ENCODE data around the gene NLRP1. TPM values are rescaled to one million over a fixed set of nuclear protein-coding genes. Genes with fewer than 3 reads are reported as not detected.

NLRP1 gene
- polyA plus RNA-seq, 3 donors, result 13.2 to 388 (median 17.3) TPM

DNA sequence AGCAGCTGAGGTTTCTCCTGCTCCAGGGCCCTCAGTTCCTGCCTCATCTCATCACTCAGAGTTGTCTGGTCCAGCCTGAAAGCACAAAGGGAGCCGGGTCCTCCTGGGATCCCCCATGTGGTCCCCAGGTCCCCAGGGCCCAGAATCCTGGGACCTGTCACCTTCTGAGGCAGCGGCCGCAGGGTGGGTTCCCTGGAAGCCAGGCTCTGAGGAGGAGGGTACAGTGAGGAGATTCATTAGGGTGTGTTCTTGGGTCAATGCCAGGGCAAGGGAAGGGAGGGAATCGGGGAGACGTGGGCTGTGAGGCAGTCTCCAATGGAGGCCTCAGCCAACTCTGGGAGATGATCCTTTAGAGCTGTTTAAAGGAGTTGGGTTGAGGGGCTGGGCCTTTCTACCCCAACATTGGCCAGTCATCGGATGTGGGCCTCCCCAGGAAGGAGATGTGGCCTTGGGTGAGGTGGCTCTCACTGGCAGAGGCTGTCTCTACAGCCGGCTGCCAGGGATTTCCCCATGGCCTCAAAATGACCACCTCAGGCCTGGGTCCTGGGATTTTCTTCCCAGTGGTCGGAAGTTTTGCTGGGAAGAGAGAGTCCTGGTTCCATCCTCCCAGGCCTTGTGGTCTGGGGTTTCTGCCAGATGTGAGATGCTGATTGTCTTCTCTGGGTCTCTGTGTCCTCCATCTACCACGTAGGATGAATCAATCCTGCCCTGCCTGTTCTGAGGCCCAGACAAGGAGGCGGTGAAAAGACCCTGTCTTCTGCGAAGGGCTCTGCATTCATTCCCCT lies 47.3 kb downstream of the NLRP1 start:
- intact Hi-C loops (cut with micrococcal nuclease), result no loop called here

DNA sequence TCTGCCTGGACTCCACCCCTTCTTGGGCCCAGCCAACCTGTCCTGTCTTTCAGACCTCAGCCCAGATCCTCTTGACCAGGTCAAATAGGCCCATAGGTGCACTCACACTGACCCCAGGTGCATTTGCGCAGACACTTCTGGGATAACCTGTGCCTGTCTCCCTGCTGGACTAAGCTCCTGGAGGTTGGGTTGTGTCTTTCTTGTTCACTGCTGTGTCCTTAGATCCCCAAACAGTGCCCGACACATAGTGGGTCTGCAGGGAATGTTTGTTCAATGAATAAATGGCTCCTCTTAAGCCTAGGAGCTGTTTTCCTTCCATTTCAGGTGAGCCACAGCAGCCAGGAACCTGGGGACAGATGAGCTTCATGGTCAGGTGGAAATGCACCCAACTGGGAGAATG lies 48.9 kb downstream of the NLRP1 start:
- Histone ChIP-seq H3K27me3 (ENCODE audit: control insufficient read depth in 2 of 2, insufficient read depth in 2 of 2, low read length in 2 of 2) (no peaks in the 10 kb centered on the region), H2AFZ (ENCODE audit: insufficient read depth, low read depth, low read length, poor library complexity, severe bottlenecking) (no peak overlapping the region), H3K9me3 (replicated peaks in 1 of 2; ENCODE audit: control insufficient read depth in 1 of 2, insufficient read depth in 1 of 2, low read length in 2 of 2) (no peaks in the 10 kb centered on the region), H3K79me2 (ENCODE audit: insufficient read depth, low read length) (no peaks in the 10 kb centered on the region), H4K20me1 (ENCODE audit: insufficient read depth, low read length) (peaks cover 90% of the 10 kb centered on the region), H3K4me2 (replicated peaks; ENCODE audit: extremely low read depth, low read length, poor library complexity, severe bottlenecking) (no peak overlapping the region), H3K4me3 (replicated peaks in 1 of 3; ENCODE audit: low read depth in 2 of 3, low read length in 3 of 3) (no peak overlapping the region), H3K36me3 (replicated peaks in 1 of 2; ENCODE audit: control insufficient read depth in 1 of 2, insufficient read depth in 2 of 2, low read length in 2 of 2) (peaks cover 96 to 100% of the 10 kb centered on the region in 2 donors), H3K9ac (ENCODE audit: insufficient read depth, low read length, poor library complexity, severe bottlenecking) (no peak overlapping the region), H3K27ac (ENCODE audit: low read depth in 1 of 2, low read length in 2 of 2) (no peak overlapping the region), H3K4me1 (ENCODE audit: control insufficient read depth in 1 of 2, insufficient read depth in 2 of 2, low read length in 2 of 2) (no peaks in the 10 kb centered on the region)
- intact Hi-C loops (cut with micrococcal nuclease), result no loop called here
- TF ChIP-seq, protein P1, sequence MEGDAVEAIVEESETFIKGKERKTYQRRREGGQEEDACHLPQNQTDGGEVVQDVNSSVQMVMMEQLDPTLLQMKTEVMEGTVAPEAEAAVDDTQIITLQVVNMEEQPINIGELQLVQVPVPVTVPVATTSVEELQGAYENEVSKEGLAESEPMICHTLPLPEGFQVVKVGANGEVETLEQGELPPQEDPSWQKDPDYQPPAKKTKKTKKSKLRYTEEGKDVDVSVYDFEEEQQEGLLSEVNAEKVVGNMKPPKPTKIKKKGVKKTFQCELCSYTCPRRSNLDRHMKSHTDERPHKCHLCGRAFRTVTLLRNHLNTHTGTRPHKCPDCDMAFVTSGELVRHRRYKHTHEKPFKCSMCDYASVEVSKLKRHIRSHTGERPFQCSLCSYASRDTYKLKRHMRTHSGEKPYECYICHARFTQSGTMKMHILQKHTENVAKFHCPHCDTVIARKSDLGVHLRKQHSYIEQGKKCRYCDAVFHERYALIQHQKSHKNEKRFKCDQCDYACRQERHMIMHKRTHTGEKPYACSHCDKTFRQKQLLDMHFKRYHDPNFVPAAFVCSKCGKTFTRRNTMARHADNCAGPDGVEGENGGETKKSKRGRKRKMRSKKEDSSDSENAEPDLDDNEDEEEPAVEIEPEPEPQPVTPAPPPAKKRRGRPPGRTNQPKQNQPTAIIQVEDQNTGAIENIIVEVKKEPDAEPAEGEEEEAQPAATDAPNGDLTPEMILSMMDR (IDR thresholded peaks at IDR 0.05), result no peak
- no peak overlapping the region for H3K27ac Mint-ChIP-seq
- H3K4me1 Mint-ChIP-seq, result no peaks in the 10 kb centered on the region
- no peak for DNase-seq
- H3K27me3 Mint-ChIP-seq (ENCODE audit: low read depth in 3 of 3), result no peaks in the 10 kb centered on the region
- H3K9me3 Mint-ChIP-seq, result no peaks in the 10 kb centered on the region
- H3K4me3 Mint-ChIP-seq, result no peak overlapping the region
- peaks cover 93 to 100% of the 10 kb centered on the region in 2 donors for H3K36me3 Mint-ChIP-seq
- 100% methylated on average over 2 of the region's 2 CpGs for WGBS (ENCODE audit: insufficient coverage)

More for the DNA sequence above, 47.3 kb downstream of the NLRP1 start:
- no peaks in the 10 kb centered on the region for H3K9me3 ChIP-seq (replicated peaks in 1 of 2; ENCODE audit: control insufficient read depth in 1 of 2, insufficient read depth in 1 of 2, low read length in 2 of 2)
- no peak overlapping the region for H3K27ac ChIP-seq (ENCODE audit: low read depth in 1 of 2, low read length in 2 of 2)
- H3K79me2 ChIP-seq (ENCODE audit: insufficient read depth, low read length), result no peaks in the 10 kb centered on the region
- H3K27me3 ChIP-seq (ENCODE audit: control insufficient read depth in 2 of 2, insufficient read depth in 2 of 2, low read length in 2 of 2), result no peaks in the 10 kb centered on the region
- peaks cover 96 to 100% of the 10 kb centered on the region in 2 donors for H3K36me3 ChIP-seq (replicated peaks in 1 of 2; ENCODE audit: control insufficient read depth in 1 of 2, insufficient read depth in 2 of 2, low read length in 2 of 2)
- H3K9ac ChIP-seq (ENCODE audit: insufficient read depth, low read length, poor library complexity, severe bottlenecking), result no peak overlapping the region
- no peak overlapping the region for H3K4me3 ChIP-seq (replicated peaks in 1 of 3; ENCODE audit: low read depth in 2 of 3, low read length in 3 of 3)
- H3K9me3 Mint-ChIP-seq, result no peaks in the 10 kb centered on the region
- peaks cover 0 to 2% (median 0%) of the 10 kb centered on the region in 3 donors for H3K27me3 Mint-ChIP-seq (ENCODE audit: low read depth in 3 of 3)
- no peaks in the 10 kb centered on the region for H3K4me1 ChIP-seq (ENCODE audit: control insufficient read depth in 1 of 2, insufficient read depth in 2 of 2, low read length in 2 of 2)
- peaks cover 94% of the 10 kb centered on the region for H4K20me1 ChIP-seq (ENCODE audit: insufficient read depth, low read length)
- H3K4me2 ChIP-seq (replicated peaks; ENCODE audit: extremely low read depth, low read length, poor library complexity, severe bottlenecking), result no peak overlapping the region
- peaks cover 94 to 100% of the 10 kb centered on the region in 2 donors for H3K36me3 Mint-ChIP-seq
- TF ChIP-seq, protein P1 (IDR thresholded peaks at IDR 0.05), result no peak
- H3K4me1 Mint-ChIP-seq, result no peaks in the 10 kb centered on the region
- H3K4me3 Mint-ChIP-seq, result peak overlapping the region in 1 of 2 donors; percentile 4
- 94% methylated on average over 7 of the region's 11 CpGs for WGBS (ENCODE audit: insufficient coverage)
- no peak overlapping the region for H2AFZ ChIP-seq (ENCODE audit: insufficient read depth, low read depth, low read length, poor library complexity, severe bottlenecking)
- DNase-seq, result no peak
- peak overlapping the region in 2 of 7 donors; percentile 25 to 59 for H3K27ac Mint-ChIP-seq

Measured in CD14-positive monocyte (primary cell).